Mucosa of stomach (tissue), 1 donor: Measurements from ENCODE around the gene RPSA.

Source experiments
- H3K27me3 ChIP-seq: one replicate; pipeline ENCODE4 v1.7.0; 2013; ENCODE audit warnings: mild to moderate bottlenecking, low read length; ENCODE audit not compliant: control insufficient read depth, insufficient read depth
- H3K36me3 ChIP-seq: one replicate; pipeline ENCODE4 v1.7.0; 2013; ENCODE audit warnings: low read length; ENCODE audit not compliant: control insufficient read depth, insufficient read depth
- H3K4me1 ChIP-seq: one replicate; pipeline ENCODE4 v1.7.0; 2013; ENCODE audit warnings: mild to moderate bottlenecking, low read length; ENCODE audit not compliant: control insufficient read depth, insufficient read depth
- H3K4me3 ChIP-seq: one replicate; pipeline ENCODE4 v1.7.0; 2013; ENCODE audit warnings: low read length
- H3K9ac ChIP-seq: one replicate; pipeline ENCODE4 v1.7.0; 2013; ENCODE audit warnings: mild to moderate bottlenecking, low read length, moderate library complexity
- H3K9me3 ChIP-seq: one replicate; pipeline ENCODE4 v1.7.0; 2013; ENCODE audit warnings: mild to moderate bottlenecking, low read length, moderate library complexity; ENCODE audit not compliant: control insufficient read depth
- donor health status: Pancreatic carcinoma.

The RPSA gene

GRCh38 chr3:39381432-39381831 is 25.1 kb upstream of the RPSA start:
- Histone ChIP-seq H3K9ac (no peak overlapping the region), H3K4me3 (no peak overlapping the region)

GRCh38 chr3:39383045-39383880 is 23.3 kb upstream of the RPSA start, which contains the start of gene SLC25A38:
TSS of gene SLC25A38 (plus strand) at chr3:39383370. CDS start at chr3:39383725, 355 bp downstream.
- no peaks in the 10 kb centered on the region for H3K9me3 ChIP-seq
- peaks cover 40% of the 10 kb centered on the region for H3K4me1 ChIP-seq
- H3K4me3 ChIP-seq, result peak within 1 kb of the TSS; percentile 79
- peak within 1 kb of the TSS; percentile 91 for H3K9ac ChIP-seq
- H3K36me3 ChIP-seq, result no peaks in the 10 kb centered on the region
- no peaks in the 10 kb centered on the region for H3K27me3 ChIP-seq

More at GRCh38 chr3:39381432-39381831, 25.1 kb upstream of the RPSA start:
- Histone ChIP-seq H3K4me1 (peaks cover 24% of the 10 kb centered on the region), H3K36me3 (no peaks in the 10 kb centered on the region), H3K9me3 (no peaks in the 10 kb centered on the region), H3K27me3 (no peaks in the 10 kb centered on the region)

- Histone ChIP-seq H3K9me3 (no peaks in the 10 kb centered on the region), H3K27me3 (no peaks in the 10 kb centered on the region), H3K4me3 (peak overlapping the region; percentile 79), H3K9ac (peak overlapping the region; percentile 91), H3K4me1 (peaks cover 40% of the 10 kb centered on the region), H3K36me3 (no peaks in the 10 kb centered on the region)
Measured at GRCh38 chr3:39383881-39384664, 22.4 kb upstream of the RPSA start.

GRCh38 chr3:39384665-39385000 is 21.9 kb upstream of the RPSA start:
- Histone ChIP-seq H3K9ac (peak overlapping the region; percentile 63), H3K4me3 (no peak overlapping the region), H3K27me3 (no peaks in the 10 kb centered on the region), H3K4me1 (peaks cover 37% of the 10 kb centered on the region), H3K36me3 (no peaks in the 10 kb centered on the region), H3K9me3 (no peaks in the 10 kb centered on the region)

GRCh38 chr3:39385456-39386090 is 20.9 kb upstream of the RPSA start:
- H3K4me1 ChIP-seq, result peaks cover 33% of the 10 kb centered on the region
- no peaks in the 10 kb centered on the region for H3K9me3 ChIP-seq
- H3K36me3 ChIP-seq, result peaks cover 6% of the 10 kb centered on the region
- H3K27me3 ChIP-seq, result no peaks in the 10 kb centered on the region
- H3K4me3 ChIP-seq, result no peak overlapping the region
- no peak overlapping the region for H3K9ac ChIP-seq

- H3K4me1 ChIP-seq, result peaks cover 33% of the 10 kb centered on the region
- H3K9me3 ChIP-seq, result no peaks in the 10 kb centered on the region
- H3K9ac ChIP-seq, result no peak overlapping the region
Measured at GRCh38 chr3:39386318-39386717, 20.2 kb upstream of the RPSA start.

GRCh38 chr3:39387411-39387975 is 19.0 kb upstream of the RPSA start:
- peaks cover 13% of the 10 kb centered on the region for H3K36me3 ChIP-seq
- no peak overlapping the region for H3K4me3 ChIP-seq

More at GRCh38 chr3:39386318-39386717, 20.2 kb upstream of the RPSA start:
- no peaks in the 10 kb centered on the region for H3K27me3 ChIP-seq
- H3K4me3 ChIP-seq, result no peak overlapping the region
- peaks cover 10% of the 10 kb centered on the region for H3K36me3 ChIP-seq

GRCh38 chr3:39388153-39388552 is 18.4 kb upstream of the RPSA start:
- Histone ChIP-seq H3K4me3 (no peak overlapping the region), H3K27me3 (no peaks in the 10 kb centered on the region), H3K4me1 (peaks cover 33% of the 10 kb centered on the region), H3K36me3 (peaks cover 13% of the 10 kb centered on the region), H3K9ac (no peak overlapping the region), H3K9me3 (no peaks in the 10 kb centered on the region)

More at GRCh38 chr3:39387411-39387975, 19.0 kb upstream of the RPSA start:
- H3K9ac ChIP-seq, result no peak overlapping the region
- no peaks in the 10 kb centered on the region for H3K9me3 ChIP-seq
- H3K4me1 ChIP-seq, result peaks cover 33% of the 10 kb centered on the region
- H3K27me3 ChIP-seq, result no peaks in the 10 kb centered on the region

- peaks cover 13% of the 10 kb centered on the region for H3K36me3 ChIP-seq
- H3K9ac ChIP-seq, result no peak overlapping the region
- no peaks in the 10 kb centered on the region for H3K9me3 ChIP-seq
- peaks cover 33% of the 10 kb centered on the region for H3K4me1 ChIP-seq
- H3K4me3 ChIP-seq, result no peak overlapping the region
- no peaks in the 10 kb centered on the region for H3K27me3 ChIP-seq
Measured at GRCh38 chr3:39388741-39389248, 17.7 kb upstream of the RPSA start.

- Histone ChIP-seq H3K36me3 (peaks cover 13% of the 10 kb centered on the region), H3K9me3 (no peaks in the 10 kb centered on the region), H3K9ac (no peak overlapping the region), H3K27me3 (no peaks in the 10 kb centered on the region), H3K4me3 (no peak overlapping the region), H3K4me1 (peaks cover 29% of the 10 kb centered on the region)
Measured at GRCh38 chr3:39390181-39390580, 16.3 kb upstream of the RPSA start.

GRCh38 chr3:39396690-39397089 is 9.8 kb upstream of the RPSA start:
- no peak overlapping the region for H3K9ac ChIP-seq
- H3K4me3 ChIP-seq, result no peak overlapping the region
- H3K9me3 ChIP-seq, result no peaks in the 10 kb centered on the region
- H3K36me3 ChIP-seq, result peaks cover under 1% of the 10 kb centered on the region
- no peaks in the 10 kb centered on the region for H3K27me3 ChIP-seq
- H3K4me1 ChIP-seq, result no peaks in the 10 kb centered on the region
